SK-N-SH (cell line): ENCODE data around the gene RAI14. TPM values are rescaled to one million over a fixed set of nuclear protein-coding genes. Genes with fewer than 3 reads are reported as not detected.

Source experiments
- CTCF ChIA-PET: fragments of 300-600, 350-600 bp; formaldehyde crosslinking; extraction: SDS; loops from one replicate; lab custom pipeline; 2021; lab: Yijun Ruan, JAX
- POLR2A ChIA-PET: fragments of 350-600 bp; sonication (Branson Sonifier 250); formaldehyde crosslinking; extraction: SDS; loops from one replicate; lab custom pipeline; 2020; ENCODE audit warnings: antibody characterized with exemption, inconsistent platforms; lab: Yijun Ruan, JAX
- DNase-seq: peaks from one replicate; pipeline ENCODE4 v3.0.0; 2012
- H2AFZ ChIP-seq: fragments of 200-600 bp; sonication (generic); 2 replicates; pipeline ENCODE4 v1.8.1; 2016; ENCODE audit warnings: antibody characterized with exemption, mild to moderate bottlenecking, low read depth
- H3F3A ChIP-seq: fragments of 200-600 bp; sonication (generic); replicated peaks from 2 replicates; pipeline ENCODE3; 2016; ENCODE audit warnings: antibody characterized with exemption, mild to moderate bottlenecking; ENCODE audit not compliant: insufficient read depth
- H3K27ac ChIP-seq, 2 experiments: fragments of 200-500 bp in 1 of 2; fragments of 200-600 bp in 1 of 2; sonication (Bioruptor generic) in 1 of 2; sonication (generic), shearing (Covaris generic) in 1 of 2; 2 replicates each; pipeline versions ENCODE4 v1.5.1 to v1.6.1; 2014 to 2016; ENCODE audit warnings: low read depth in 2 of 2, inconsistent platforms in 1 of 2, low read length in 1 of 2, mild to moderate bottlenecking in 1 of 2, mixed read lengths in 1 of 2
- H3K27me3 ChIP-seq: fragments of 200-600 bp; sonication (generic), shearing (Covaris generic); 2 replicates; pipeline ENCODE4 v1.6.1; 2016; ENCODE audit warnings: mixed run types; ENCODE audit not compliant: insufficient read depth
- H3K36me3 ChIP-seq, 2 experiments: fragments of 200-500 bp in 1 of 2; fragments of 200-600 bp in 1 of 2; sonication (Bioruptor generic) in 1 of 2; sonication (generic) in 1 of 2; replicated peaks in 1 of 2; 2 replicates each; pipeline versions ENCODE3 to v1.5.1; 2014 to 2016; ENCODE audit warnings: low read length in 1 of 2, mild to moderate bottlenecking in 1 of 2; ENCODE audit not compliant: insufficient read depth in 2 of 2, control insufficient read depth in 1 of 2
- H3K4me1 ChIP-seq, 2 experiments: fragments of 200-500 bp in 1 of 2; fragments of 200-600 bp in 1 of 2; sonication (Bioruptor generic) in 1 of 2; sonication (generic), shearing (Covaris generic) in 1 of 2; 2 replicates each; pipeline versions ENCODE4 v1.5.1 to v1.6.1; 2014 to 2016; ENCODE audit warnings: low read depth in 1 of 2, low read length in 1 of 2, mixed run types in 1 of 2; ENCODE audit not compliant: insufficient read depth in 2 of 2, control insufficient read depth in 1 of 2
- H3K4me2 ChIP-seq: fragments of 200-600 bp; sonication (generic), shearing (Covaris generic); 2 replicates; pipeline ENCODE4 v1.6.1; 2017; ENCODE audit warnings: mixed run types
- H3K4me3 ChIP-seq, 2 experiments: fragments of 200-500 bp in 1 of 2; fragments of 200-600 bp in 1 of 2; sonication (Bioruptor generic) in 1 of 2; sonication (generic), shearing (Covaris generic) in 1 of 2; 2 replicates each; pipeline versions ENCODE4 v1.5.1 to v1.8.1; 2014 to 2016; ENCODE audit warnings: low read depth in 2 of 2, inconsistent platforms in 1 of 2, low read length in 1 of 2, mild to moderate bottlenecking in 1 of 2, mixed read lengths in 1 of 2, moderate library complexity in 1 of 2
- H3K79me2 ChIP-seq: fragments of 200-600 bp; sonication (generic); 2 replicates; pipeline ENCODE4 v1.8.1; 2017; ENCODE audit warnings: mild to moderate bottlenecking; ENCODE audit not compliant: insufficient read depth
- H3K9ac ChIP-seq: fragments of 200-600 bp; sonication (generic); 2 replicates; pipeline ENCODE4 v1.6.1; 2017; ENCODE audit warnings: mixed run types
- H3K9me2 ChIP-seq: fragments of 200-600 bp; sonication (generic); 2 replicates; pipeline ENCODE4 v1.6.1; 2017; ENCODE audit warnings: mixed run types
- H3K9me3 ChIP-seq: fragments of 200-600 bp; sonication (generic); 2 replicates; pipeline ENCODE4 v1.6.1; 2017; ENCODE audit warnings: mixed run types, mild to moderate bottlenecking, moderate library complexity
- H4K20me1 ChIP-seq: fragments of 200-600 bp; sonication (generic); 2 replicates; pipeline ENCODE4 v1.6.1; 2017; ENCODE audit warnings: mild to moderate bottlenecking, mixed run types; ENCODE audit not compliant: insufficient read depth
- NRF1 ChIP-seq: IDR thresholded peaks from 2 replicates; pipeline ENCODE4 v1.6.1; 2012; ENCODE audit warnings: low read depth, mild to moderate bottlenecking, low read length
- POLR2AphosphoS5 ChIP-seq: IDR thresholded peaks from 2 replicates; pipeline ENCODE4 v1.6.1; 2012; ENCODE audit warnings: low read depth, low read length
- TAF1 ChIP-seq: IDR thresholded peaks from 2 replicates; pipeline ENCODE4 v1.6.1; 2012; ENCODE audit warnings: low read depth, mild to moderate bottlenecking, low read length, moderate library complexity, borderline replicate concordance
- WGBS: methylation state at CpG from one replicate; pipeline ENCODE4 v1.1.6; 2017; ENCODE audit warnings: low lambda C conversion rate; 5-methylcytosine and 5-hydroxymethylcytosine counted together
- polyA plus RNA-seq, 3 experiments: library from polyadenylated mRNA; depleted of rRNA; stranded (reverse); fragments of >200 nt; gene quantifications; 2 replicates each; pipeline ENCODE4 v1.2.3, GENCODE V29; 2012
- TF ChIP-seq, protein P1 (sequence below): fragments of 150-350 bp; IDR thresholded peaks from 2 replicates; pipeline ENCODE4 v1.6.1; 2016; ENCODE audit warnings: mild to moderate bottlenecking, low read depth, low read length
- TF ChIP-seq, protein P2 (sequence below): IDR thresholded peaks from 2 replicates; pipeline ENCODE4 v1.6.1; 2012; ENCODE audit warnings: mild to moderate bottlenecking, low read depth, low read length, moderate library complexity
- TF ChIP-seq, protein P3 (sequence below): fragments of 200-600 bp; sonication (generic); IDR thresholded peaks from 2 replicates; pipeline ENCODE4 v1.6.1; 2017; ENCODE audit warnings: antibody characterized with exemption, mild to moderate bottlenecking, moderate library complexity

RAI14 gene
- polyA plus RNA-seq, 1 of the 3 experiments (the other 2 are of a cell fraction), result 53.2 TPM

DNA sequence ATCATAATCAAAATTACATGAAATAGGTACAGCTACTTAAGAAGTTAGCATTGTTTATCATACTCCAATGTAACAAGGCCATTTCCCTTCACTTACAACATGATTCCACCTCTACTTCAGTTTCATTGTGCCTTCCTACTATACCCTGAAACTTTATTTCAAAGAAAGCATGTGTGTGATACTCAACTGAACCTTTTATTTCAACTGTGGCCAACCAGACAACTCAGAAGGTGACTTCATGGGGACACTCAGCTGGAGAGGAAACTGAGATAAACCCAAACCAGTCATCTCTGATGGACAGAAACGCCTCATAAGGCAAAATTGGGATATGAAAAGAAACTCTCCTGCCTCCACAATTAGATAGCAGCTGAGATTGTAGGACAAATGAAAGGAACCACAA, 177.0 kb downstream of the RAI14 start:
- POLR2A ChIA-PET, result no interaction called here
- TF ChIP-seq, protein P1, sequence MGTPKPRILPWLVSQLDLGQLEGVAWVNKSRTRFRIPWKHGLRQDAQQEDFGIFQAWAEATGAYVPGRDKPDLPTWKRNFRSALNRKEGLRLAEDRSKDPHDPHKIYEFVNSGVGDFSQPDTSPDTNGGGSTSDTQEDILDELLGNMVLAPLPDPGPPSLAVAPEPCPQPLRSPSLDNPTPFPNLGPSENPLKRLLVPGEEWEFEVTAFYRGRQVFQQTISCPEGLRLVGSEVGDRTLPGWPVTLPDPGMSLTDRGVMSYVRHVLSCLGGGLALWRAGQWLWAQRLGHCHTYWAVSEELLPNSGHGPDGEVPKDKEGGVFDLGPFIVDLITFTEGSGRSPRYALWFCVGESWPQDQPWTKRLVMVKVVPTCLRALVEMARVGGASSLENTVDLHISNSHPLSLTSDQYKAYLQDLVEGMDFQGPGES, result no peak
- TF ChIP-seq, protein P2, sequence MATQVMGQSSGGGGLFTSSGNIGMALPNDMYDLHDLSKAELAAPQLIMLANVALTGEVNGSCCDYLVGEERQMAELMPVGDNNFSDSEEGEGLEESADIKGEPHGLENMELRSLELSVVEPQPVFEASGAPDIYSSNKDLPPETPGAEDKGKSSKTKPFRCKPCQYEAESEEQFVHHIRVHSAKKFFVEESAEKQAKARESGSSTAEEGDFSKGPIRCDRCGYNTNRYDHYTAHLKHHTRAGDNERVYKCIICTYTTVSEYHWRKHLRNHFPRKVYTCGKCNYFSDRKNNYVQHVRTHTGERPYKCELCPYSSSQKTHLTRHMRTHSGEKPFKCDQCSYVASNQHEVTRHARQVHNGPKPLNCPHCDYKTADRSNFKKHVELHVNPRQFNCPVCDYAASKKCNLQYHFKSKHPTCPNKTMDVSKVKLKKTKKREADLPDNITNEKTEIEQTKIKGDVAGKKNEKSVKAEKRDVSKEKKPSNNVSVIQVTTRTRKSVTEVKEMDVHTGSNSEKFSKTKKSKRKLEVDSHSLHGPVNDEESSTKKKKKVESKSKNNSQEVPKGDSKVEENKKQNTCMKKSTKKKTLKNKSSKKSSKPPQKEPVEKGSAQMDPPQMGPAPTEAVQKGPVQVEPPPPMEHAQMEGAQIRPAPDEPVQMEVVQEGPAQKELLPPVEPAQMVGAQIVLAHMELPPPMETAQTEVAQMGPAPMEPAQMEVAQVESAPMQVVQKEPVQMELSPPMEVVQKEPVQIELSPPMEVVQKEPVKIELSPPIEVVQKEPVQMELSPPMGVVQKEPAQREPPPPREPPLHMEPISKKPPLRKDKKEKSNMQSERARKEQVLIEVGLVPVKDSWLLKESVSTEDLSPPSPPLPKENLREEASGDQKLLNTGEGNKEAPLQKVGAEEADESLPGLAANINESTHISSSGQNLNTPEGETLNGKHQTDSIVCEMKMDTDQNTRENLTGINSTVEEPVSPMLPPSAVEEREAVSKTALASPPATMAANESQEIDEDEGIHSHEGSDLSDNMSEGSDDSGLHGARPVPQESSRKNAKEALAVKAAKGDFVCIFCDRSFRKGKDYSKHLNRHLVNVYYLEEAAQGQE, result no peak
- TF ChIP-seq NRF1, result no peak
- TF ChIP-seq, protein P3, sequence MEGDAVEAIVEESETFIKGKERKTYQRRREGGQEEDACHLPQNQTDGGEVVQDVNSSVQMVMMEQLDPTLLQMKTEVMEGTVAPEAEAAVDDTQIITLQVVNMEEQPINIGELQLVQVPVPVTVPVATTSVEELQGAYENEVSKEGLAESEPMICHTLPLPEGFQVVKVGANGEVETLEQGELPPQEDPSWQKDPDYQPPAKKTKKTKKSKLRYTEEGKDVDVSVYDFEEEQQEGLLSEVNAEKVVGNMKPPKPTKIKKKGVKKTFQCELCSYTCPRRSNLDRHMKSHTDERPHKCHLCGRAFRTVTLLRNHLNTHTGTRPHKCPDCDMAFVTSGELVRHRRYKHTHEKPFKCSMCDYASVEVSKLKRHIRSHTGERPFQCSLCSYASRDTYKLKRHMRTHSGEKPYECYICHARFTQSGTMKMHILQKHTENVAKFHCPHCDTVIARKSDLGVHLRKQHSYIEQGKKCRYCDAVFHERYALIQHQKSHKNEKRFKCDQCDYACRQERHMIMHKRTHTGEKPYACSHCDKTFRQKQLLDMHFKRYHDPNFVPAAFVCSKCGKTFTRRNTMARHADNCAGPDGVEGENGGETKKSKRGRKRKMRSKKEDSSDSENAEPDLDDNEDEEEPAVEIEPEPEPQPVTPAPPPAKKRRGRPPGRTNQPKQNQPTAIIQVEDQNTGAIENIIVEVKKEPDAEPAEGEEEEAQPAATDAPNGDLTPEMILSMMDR, result no peak
- TF ChIP-seq, all 33 proteins: peak for 0
- Histone ChIP-seq H3K4me3 (no peak overlapping the region), H3K4me2 (no peak overlapping the region), H4K20me1 (no peaks in the 10 kb centered on the region), H3K27me3 (no peaks in the 10 kb centered on the region), H3K79me2 (no peaks in the 10 kb centered on the region), H2AFZ (no peak overlapping the region), H3K27ac (no peak overlapping the region), H3K9ac (no peak overlapping the region), H3K36me3 (peaks cover 47 to 50% of the 10 kb centered on the region in 2 experiments), H3K9me3 (no peaks in the 10 kb centered on the region), H3K9me2 (no peaks in the 10 kb centered on the region), H3F3A (peaks cover 30% of the 10 kb centered on the region), H3K4me1 (no peaks in the 10 kb centered on the region)
- DNase-seq, result no peak
- 94% methylated on average over 1 of the region's 1 CpG for WGBS
- CTCF ChIA-PET, result no interaction called here

DNA sequence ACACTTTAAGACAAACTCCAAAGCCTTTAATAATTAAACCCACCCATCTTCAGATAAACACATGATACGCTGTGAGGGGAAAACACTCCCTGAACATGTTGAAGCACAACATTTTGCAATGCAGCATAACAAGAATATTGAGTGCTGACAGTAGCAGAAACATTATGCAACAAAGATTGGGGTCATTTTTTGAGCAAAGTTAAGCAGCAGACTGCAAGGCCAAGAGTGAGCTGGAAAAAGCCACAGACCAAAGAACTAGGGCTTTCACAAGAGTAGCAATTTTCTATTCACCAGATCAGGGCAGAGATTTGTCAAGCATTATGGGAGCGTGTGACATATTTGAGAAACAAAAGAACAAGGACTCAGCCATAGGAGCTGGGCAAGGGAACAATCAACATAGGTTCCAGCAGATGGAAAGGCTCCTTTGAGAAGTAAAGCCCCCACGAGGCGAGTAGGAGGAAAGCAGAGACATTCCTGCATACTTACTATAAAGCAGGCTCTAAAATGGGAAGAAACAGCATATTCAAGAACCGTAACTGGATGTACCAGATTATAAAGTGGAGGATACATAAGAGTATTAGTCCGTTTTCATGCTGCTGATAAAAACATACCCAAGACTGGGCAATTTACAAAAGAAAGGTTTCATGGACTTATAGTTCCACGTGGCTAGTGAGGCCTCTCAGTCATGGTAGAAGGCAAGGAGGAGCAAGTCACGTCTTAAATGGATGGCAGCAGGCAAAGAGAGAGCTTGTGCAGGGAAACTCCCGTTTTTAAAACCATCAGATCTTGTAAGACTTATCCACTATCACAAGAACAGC, 178.1 kb downstream of the RAI14 start:
- no peak for DNase-seq
- CTCF ChIA-PET, result interaction anchor here (0.5 to 1.1 kb wide), 2 partner anchors 16 to 178 kb away, joined by 3 to 5 read pairs; partner anchors contain the start of gene RAI14
- no peaks in the 10 kb centered on the region for H3K9me3 ChIP-seq
- TF ChIP-seq POLR2AphosphoS5 (0 out of 2 replicates have a peak, but pooled peaks have one; percentile 29), TAF1 (no peak)
- no peaks in the 10 kb centered on the region for H3K9me2 ChIP-seq
- peaks cover 30% of the 10 kb centered on the region for H3F3A ChIP-seq
- no peak overlapping the region for H2AFZ ChIP-seq
- 75% methylated on average over 9 of the region's 9 CpGs for WGBS
- H3K9ac ChIP-seq, result no peak overlapping the region
- H3K27ac ChIP-seq, result no peak overlapping the region
- no peaks in the 10 kb centered on the region for H4K20me1 ChIP-seq
- H3K27me3 ChIP-seq, result no peaks in the 10 kb centered on the region
- H3K79me2 ChIP-seq, result no peaks in the 10 kb centered on the region
- H3K4me2 ChIP-seq, result no peak overlapping the region
- H3K4me3 ChIP-seq, result no peak overlapping the region
- POLR2A ChIA-PET, result no interaction called here
- no peaks in the 10 kb centered on the region; a peak in 1 of 4 replicates for H3K4me1 ChIP-seq
- H3K36me3 ChIP-seq, result peaks cover 41 to 43% of the 10 kb centered on the region in 2 experiments
